ENCODE data around the gene RBM39. TPM values are rescaled to one million over a fixed set of nuclear protein-coding genes. Genes with fewer than 3 reads are reported as not detected.

RBM39 gene
- total RNA-seq, 4 donors from 2014 or later = 98.5 to 165 (median 130) TPM

GRCh38 chr20:35660122-35660937 is 81.7 kb downstream of the RBM39 start:
- Histone ChIP-seq H3K27me3 (no peaks in the 10 kb centered on the region), H3K27ac (peak overlapping the region in 1 of 4 donors; percentile 98), H3K36me3 (no peaks in the 10 kb centered on the region), H3K4me1 (peaks cover 55 to 75% of the 10 kb centered on the region in 2 donors), H3K4me3 (no peak overlapping the region), H3K9me3 (no peaks in the 10 kb centered on the region)
- in situ Hi-C loops (cut with MboI; ENCODE audit: low sequenced_read_pairs in 4 of 4) = no loop called here
- ATAC-seq (no peak), DNase-seq (no peak)
- TF ChIP-seq, protein P1, sequence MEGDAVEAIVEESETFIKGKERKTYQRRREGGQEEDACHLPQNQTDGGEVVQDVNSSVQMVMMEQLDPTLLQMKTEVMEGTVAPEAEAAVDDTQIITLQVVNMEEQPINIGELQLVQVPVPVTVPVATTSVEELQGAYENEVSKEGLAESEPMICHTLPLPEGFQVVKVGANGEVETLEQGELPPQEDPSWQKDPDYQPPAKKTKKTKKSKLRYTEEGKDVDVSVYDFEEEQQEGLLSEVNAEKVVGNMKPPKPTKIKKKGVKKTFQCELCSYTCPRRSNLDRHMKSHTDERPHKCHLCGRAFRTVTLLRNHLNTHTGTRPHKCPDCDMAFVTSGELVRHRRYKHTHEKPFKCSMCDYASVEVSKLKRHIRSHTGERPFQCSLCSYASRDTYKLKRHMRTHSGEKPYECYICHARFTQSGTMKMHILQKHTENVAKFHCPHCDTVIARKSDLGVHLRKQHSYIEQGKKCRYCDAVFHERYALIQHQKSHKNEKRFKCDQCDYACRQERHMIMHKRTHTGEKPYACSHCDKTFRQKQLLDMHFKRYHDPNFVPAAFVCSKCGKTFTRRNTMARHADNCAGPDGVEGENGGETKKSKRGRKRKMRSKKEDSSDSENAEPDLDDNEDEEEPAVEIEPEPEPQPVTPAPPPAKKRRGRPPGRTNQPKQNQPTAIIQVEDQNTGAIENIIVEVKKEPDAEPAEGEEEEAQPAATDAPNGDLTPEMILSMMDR (IDR thresholded peaks at IDR 0.05 in 4 of 5, conservative IDR thresholded peaks at IDR 0.05 in 1 of 5) = no peak
- TF ChIP-seq POLR2A (IDR thresholded peaks at IDR 0.05) = no peak
- intact Hi-C loops (cut with DNase I; ENCODE audit: low total_unique reads) = loop anchor here (5.0 kb wide), 1 partner anchor 58 kb away; no protein-coding TSS in a partner anchor

DNA sequence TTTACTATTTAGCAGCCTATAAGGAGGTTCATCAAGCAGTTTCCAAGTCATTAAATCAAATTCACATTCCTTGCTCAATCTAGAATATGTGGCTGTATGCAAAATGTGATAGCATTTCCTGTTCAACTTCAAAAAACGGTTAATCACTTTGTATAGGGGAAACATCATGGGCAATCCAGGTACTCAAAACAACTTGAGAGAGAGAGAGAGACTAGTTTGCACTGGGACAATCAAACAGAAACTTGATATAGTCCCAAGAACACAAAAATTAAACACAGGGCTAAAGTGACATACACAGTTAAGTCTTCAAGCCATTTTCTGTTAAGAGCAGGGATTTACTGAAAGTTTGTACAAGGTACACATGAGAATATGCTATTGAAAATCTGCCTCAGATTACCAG is 84.8 kb downstream of the RBM39 start:
- H3K27me3 ChIP-seq = no peaks in the 10 kb centered on the region
- DNase-seq (no peak), ATAC-seq (no peak)
- no peak overlapping the region for H3K4me3 ChIP-seq
- H3K27ac ChIP-seq = no peak overlapping the region
- H3K9me3 ChIP-seq = no peaks in the 10 kb centered on the region
- H3K4me1 ChIP-seq = peaks cover 49 to 64% of the 10 kb centered on the region in 2 donors
- in situ Hi-C loops (cut with MboI; ENCODE audit: low sequenced_read_pairs in 4 of 4) (no loop called here), intact Hi-C loops (cut with DNase I; ENCODE audit: low total_unique reads) (no loop called here)
- H3K36me3 ChIP-seq = peaks cover 0 to 21% of the 10 kb centered on the region in 2 donors
- TF ChIP-seq, protein P1 (IDR thresholded peaks at IDR 0.05 in 4 of 5, conservative IDR thresholded peaks at IDR 0.05 in 1 of 5) = no peak
- no peak for TF ChIP-seq POLR2A (IDR thresholded peaks at IDR 0.05)

GRCh38 chr20:35654415-35654814 is 87.6 kb downstream of the RBM39 start:
- Histone ChIP-seq H3K9me3 (no peaks in the 10 kb centered on the region), H3K27me3 (no peaks in the 10 kb centered on the region), H3K36me3 (peaks cover 0 to 21% of the 10 kb centered on the region in 2 donors), H3K4me1 (peaks cover 46 to 64% of the 10 kb centered on the region in 2 donors), H3K27ac (no peak overlapping the region), H3K4me3 (no peak overlapping the region)
- ATAC-seq (no peak), DNase-seq (no peak)
- in situ Hi-C loops (cut with MboI; ENCODE audit: low sequenced_read_pairs in 4 of 4) (no loop called here), intact Hi-C loops (cut with DNase I; ENCODE audit: low total_unique reads) (no loop called here)
- TF ChIP-seq, protein P1 (IDR thresholded peaks at IDR 0.05 in 4 of 5, conservative IDR thresholded peaks at IDR 0.05 in 1 of 5) = no peak
- no peak for TF ChIP-seq POLR2A (IDR thresholded peaks at IDR 0.05)

- Histone ChIP-seq H3K4me1 (peaks cover 46 to 66% of the 10 kb centered on the region in 2 donors), H3K9me3 (no peaks in the 10 kb centered on the region), H3K36me3 (peaks cover 0 to 21% of the 10 kb centered on the region in 2 donors), H3K4me3 (no peak overlapping the region), H3K27ac (no peak overlapping the region), H3K27me3 (no peaks in the 10 kb centered on the region)
- ATAC-seq = no peak
- in situ Hi-C loops (cut with MboI; ENCODE audit: low sequenced_read_pairs in 4 of 4) = no loop called here
- intact Hi-C loops (cut with DNase I; ENCODE audit: low total_unique reads) = no loop called here
- no peak for DNase-seq
- TF ChIP-seq, protein P1 (IDR thresholded peaks at IDR 0.05 in 4 of 5, conservative IDR thresholded peaks at IDR 0.05 in 1 of 5) = no peak
- TF ChIP-seq POLR2A (IDR thresholded peaks at IDR 0.05) = no peak
These were observed 88.2 kb downstream of the RBM39 start for GRCh38 chr20:35653893-35654292.

Other genes starting within 250 kb of the RBM39 start
- gene C20orf173, start 212.6 kb downstream of the RBM39 start, total RNA-seq = not detected
- gene ERGIC3, start 200.2 kb downstream of the RBM39 start, total RNA-seq = 10 to 100 TPM; 82.5 to 91.0 (median 89.2) TPM
- 1 to 10 TPM in 1 of 4 donors, under 1 TPM in 1, not detected in 2; 0.91 to 1.4 TPM for gene SPAG4, start 126.4 kb downstream of the RBM39 start, total RNA-seq
- gene CPNE1, start 77.4 kb downstream of the RBM39 start, total RNA-seq = 10 to 100 TPM; 37.3 to 60.7 (median 50.1) TPM
- gene RBM12, start 77.4 kb downstream of the RBM39 start, total RNA-seq = 10 to 100 TPM in 3 of 4 donors, 1 to 10 TPM in 1; 9.8 to 23.7 (median 20.7) TPM
- 10 to 100 TPM; 31.5 to 85.8 (median 37.2) TPM for gene NFS1, start 42.9 kb downstream of the RBM39 start, total RNA-seq
- gene ROMO1, start 42.9 kb downstream of the RBM39 start, total RNA-seq = 100 to 1,000 TPM; 213 to 491 (median 309) TPM
- 10 to 100 TPM; 72.6 to 91.9 (median 82.2) TPM for gene PHF20, start 29.8 kb upstream of the RBM39 start, total RNA-seq
- gene SCAND1, start 212.2 kb upstream of the RBM39 start, total RNA-seq = 100 to 1,000 TPM in 3 of 4 donors, 10 to 100 TPM in 1; 88.3 to 138 (median 118) TPM
- 10 to 100 TPM in 1 of 4 donors, 1 to 10 TPM in 3; 6.4 to 18.7 (median 8.6) TPM for gene CNBD2, start 226.3 kb upstream of the RBM39 start, total RNA-seq

Data from gastrocnemius medialis (tissue), 4 donors.